Glomerular endothelial cell (primary cell): ENCODE data around the gene SLC46A1. TPM values are rescaled to one million over a fixed set of nuclear protein-coding genes. Genes with fewer than 3 reads are reported as not detected.

Experiments used
- DNase-seq: peaks from one replicate; pipeline ENCODE4 v3.0.0-alpha.2; 2011; ENCODE audit warnings: low read depth, low spot score; ENCODE audit errors: extremely low read depth
- total RNA-seq: library from RNA; depleted of rRNA; stranded (reverse); fragments of >200 nt; gene quantifications from 2 replicates; pipeline ENCODE4 v1.2.3, GENCODE V29; 2015

The SLC46A1 gene
- total RNA-seq, 1 donor from 2014 or later = 3.3 TPM

DNA sequence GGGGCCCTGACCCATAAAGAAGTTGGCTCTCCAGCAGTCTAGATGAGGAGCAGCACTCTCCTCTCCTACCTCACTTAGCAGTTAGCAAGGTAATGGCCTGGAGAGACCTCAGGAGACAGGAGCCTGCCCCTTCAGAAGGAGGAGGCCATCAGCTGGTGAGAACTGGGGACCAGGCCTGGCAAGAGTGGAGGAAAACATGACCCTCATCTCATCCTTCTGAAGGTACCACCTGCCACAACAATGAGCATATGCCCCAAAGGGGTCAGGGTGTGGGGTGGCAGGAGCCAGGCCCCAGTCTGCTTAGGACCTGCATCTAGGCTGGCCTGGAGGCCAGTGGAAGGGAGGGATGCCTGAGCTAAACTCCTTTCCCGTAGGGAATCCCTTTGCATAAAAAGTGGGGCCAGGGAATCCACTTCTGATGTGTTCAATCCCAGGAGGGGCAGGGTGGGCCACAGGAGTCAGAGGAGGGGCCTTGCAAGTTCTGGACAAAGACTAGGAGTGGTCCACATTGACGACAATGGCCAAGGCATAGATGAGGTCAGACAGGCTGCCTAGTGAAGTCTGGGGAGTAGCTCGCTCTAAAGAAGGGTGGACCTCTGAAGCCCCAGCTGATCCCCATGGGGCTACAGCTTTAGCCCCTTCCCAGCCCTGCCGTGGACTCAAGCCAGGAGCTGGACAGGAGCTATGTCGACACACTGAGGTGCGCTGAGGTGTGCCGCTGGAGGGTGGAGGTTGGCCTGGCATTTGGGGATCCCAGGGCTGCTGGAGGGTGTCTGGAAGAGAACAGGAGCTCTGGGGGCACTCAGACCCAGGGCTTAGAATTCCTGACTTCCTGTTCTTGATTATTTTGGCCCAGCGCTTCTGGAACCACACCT is 42.0 kb downstream of the SLC46A1 start:
- no peak for DNase-seq

GRCh38 chr17:28363186-28363585 is 42.8 kb downstream of the SLC46A1 start:
- DNase-seq = no peak

- no peak for DNase-seq
Measured at GRCh38 chr17:28357901-28358197, 48.2 kb downstream of the SLC46A1 start.

DNA sequence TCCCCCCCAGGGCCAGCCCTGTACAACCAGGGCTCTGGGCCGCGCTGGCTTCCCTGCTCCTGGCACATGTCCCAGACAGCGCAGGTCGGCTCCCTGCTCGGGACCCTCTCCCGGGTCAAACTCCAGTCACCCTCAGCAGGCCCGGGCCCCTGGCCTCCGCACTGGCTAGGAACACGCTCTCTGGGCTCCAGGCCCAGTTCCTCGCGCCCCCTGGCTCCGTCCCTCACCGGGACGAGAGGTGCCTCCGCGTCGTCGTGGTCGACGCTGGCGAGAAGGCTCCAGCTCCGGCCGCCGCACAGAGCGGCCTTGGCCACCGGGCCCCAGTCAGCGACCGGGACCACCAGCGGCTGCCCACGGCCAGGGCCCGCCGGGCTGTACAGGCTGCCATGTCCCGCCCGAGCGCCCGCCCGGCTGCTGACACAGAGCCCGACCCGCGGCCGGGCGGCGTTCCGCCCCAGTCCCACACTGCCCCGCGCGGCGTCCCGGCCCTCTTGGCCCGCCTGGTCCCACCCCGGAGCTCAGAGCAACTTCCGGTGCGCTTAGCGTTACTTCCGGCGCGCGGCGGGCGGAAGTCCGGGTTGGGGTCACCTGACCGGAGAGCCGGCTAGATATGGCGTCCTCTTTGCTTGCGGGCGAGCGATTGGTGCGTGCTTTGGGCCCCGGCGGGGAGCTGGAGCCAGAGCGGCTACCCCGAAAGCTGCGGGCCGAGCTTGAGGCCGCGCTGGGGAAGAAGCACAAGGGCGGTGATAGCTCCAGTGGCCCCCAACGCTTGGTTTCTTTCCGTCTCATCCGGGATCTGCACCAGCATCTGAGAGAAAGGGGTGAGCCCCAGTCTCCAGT is 48.7 kb downstream of the SLC46A1 start, which contains the start of gene POLDIP2:
Gene POLDIP2, minus strand, starts transcription at position 467 of the 840 bp plus-strand sequence. Its CDS starts 79 bp downstream, at position 388.
- DNase-seq = no peak

DNA sequence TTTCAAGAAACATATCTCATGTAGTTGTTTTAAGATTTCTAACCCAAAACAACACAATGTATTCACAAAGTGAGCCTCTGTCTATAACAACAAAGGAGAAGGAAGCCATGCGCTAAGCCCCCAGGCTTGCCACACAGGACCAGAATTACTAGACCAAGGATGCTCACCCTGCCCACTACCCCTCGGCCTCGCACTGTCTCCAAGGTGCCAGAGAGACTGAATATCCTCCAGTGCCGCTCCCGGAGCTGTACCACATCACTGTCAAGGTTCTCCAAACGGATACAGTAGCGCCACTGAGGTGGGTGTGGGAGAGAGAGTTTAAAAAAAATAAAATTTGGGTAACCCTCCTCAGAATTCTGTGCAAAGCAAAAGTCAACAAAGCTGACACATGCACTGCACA is 55.7 kb downstream of the SLC46A1 start:
- DNase-seq = no peak

GRCh38 chr17:28348979-28349378 is 57.0 kb downstream of the SLC46A1 start:
- no peak for DNase-seq

DNA sequence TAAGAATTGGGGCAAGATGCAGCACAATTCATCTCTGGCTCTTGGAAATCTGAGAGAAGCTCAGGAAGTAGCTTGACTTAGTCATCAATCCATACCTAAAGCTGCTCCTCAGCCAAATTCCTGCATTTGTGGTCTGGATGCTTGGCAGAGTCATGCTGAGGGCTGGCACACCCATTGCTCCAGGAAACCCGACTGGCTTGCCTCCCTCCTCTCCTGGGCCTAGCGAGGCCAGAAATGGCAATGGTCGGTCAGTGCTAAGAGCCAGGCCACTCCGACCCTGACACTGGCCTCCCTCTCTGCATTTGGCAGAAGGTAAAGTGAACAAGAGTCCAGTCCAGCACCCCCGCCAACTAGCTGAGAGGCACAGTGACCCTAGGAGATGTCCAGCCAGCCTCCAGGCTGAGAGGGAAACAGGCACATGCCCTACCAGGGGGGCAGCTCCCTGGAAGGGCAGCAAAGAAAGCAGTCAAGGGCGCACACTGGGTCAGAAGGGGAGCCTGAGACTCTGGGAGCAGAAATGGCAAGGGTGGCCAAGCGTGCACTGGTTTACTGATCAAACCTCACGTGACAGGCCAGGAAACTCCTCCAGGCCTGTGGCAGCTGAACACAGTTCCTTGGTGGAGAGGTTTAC is 58.6 kb downstream of the SLC46A1 start:
- no peak for DNase-seq

DNA sequence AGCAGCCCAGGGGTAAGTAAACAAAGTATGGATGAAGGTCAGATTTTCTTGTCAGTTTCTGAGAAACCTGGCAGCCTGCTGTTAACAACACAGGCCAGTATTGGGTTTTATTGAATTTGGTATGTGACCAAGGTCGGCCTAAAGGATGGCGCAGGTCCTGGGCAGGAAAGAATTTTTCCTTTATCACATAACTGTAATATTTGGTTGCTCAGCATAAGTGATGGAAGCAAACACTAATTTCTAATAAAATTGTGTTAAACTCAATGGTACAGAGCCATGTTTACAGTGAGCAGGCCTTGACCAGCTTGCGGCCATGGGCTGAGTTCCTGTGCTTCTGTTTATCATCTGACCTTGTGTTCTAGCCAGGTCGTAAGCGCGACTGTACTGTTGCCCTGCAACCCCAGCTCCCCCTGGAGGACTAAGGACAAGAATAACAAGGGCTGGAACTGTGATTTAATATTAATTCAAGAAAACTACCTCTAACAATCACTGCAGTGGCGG is 59.2 kb downstream of the SLC46A1 start:
- DNase-seq = no peak

GRCh38 chr17:28346199-28346580 is 59.8 kb downstream of the SLC46A1 start:
- no peak for DNase-seq

DNA sequence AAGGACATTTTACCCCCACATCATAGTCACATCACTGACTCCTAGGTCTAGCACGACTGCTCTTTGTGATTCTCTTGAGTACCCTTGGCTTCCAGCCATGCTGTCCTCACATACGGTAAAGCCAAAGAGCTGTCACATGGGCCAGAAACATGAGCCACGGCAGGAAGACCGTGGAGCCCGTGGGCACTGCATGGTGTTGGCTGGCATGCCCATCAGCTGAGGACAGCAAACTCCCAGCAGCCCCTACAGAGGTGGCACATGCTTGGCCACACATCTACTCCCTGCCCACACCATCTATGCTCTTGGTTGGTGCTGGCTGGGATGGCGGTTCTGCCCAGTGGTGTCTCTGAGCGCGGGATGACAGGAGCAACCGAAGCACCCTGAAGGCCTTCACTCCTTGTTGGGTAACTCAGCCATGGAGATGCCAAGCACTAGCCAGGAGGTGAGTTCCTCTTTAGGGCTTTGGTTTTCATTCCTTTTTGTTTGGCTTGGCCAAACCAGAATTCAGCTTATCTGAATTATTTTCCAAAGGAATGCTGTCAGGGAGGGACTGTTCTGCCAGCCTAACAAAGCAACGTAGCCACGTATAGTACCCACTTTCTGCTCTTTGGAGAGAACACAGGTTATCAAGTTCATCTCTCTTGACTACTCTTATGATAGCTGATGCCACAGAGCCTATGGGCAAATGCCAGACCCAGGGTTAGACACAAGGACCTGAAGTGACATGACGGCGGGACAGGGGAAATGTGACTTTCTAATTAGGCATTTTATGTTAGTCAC is 60.4 kb downstream of the SLC46A1 start:
- no peak for DNase-seq

Other genes starting within 250 kb of the SLC46A1 start
- 9.1 and 13.2 TPM in 2 replicates for gene TMEM97, start 87.0 kb downstream of the SLC46A1 start, total RNA-seq
- gene IFT20, start 70.7 kb downstream of the SLC46A1 start, total RNA-seq = 59.4 and 66.1 TPM in 2 replicates
- 102 and 120 TPM in 2 replicates for gene TNFAIP1, start 70.5 kb downstream of the SLC46A1 start, total RNA-seq
- gene POLDIP2, start 48.7 kb downstream of the SLC46A1 start, total RNA-seq = 74.5 and 83.4 TPM in 2 replicates
- gene SEBOX, start 41.0 kb downstream of the SLC46A1 start, total RNA-seq = not detected in 2 replicates
- 0.05 TPM in 1 of 2 replicates, not detected in the other for gene VTN, start 35.9 kb downstream of the SLC46A1 start, total RNA-seq
- 4.7 and 6.7 TPM in 2 replicates for gene SARM1, start 34.5 kb downstream of the SLC46A1 start, total RNA-seq
- not detected in 2 replicates for gene SLC13A2, start 67.4 kb upstream of the SLC46A1 start, total RNA-seq
- gene FOXN1, start 100.1 kb upstream of the SLC46A1 start, total RNA-seq = not detected in 2 replicates
- 38.0 and 40.0 TPM in 2 replicates for gene UNC119, start 146.4 kb upstream of the SLC46A1 start, total RNA-seq
- 101 and 112 TPM in 2 replicates for gene PIGS, start 165.3 kb upstream of the SLC46A1 start, total RNA-seq
- gene ALDOC, start 170.7 kb upstream of the SLC46A1 start, total RNA-seq = 14.1 and 23.8 TPM in 2 replicates
- 13.0 and 18.6 TPM in 2 replicates for gene SPAG5, start 192.8 kb upstream of the SLC46A1 start, total RNA-seq
- 2.5 and 5.1 TPM in 2 replicates for gene RSKR, start 208.0 kb upstream of the SLC46A1 start, total RNA-seq
- gene BLTP2, start 238.9 kb upstream of the SLC46A1 start, total RNA-seq = 132 and 154 TPM in 2 replicates